Activated effector memory CD4-positive, alpha-beta T cell treated with anti-CD3 and anti-CD28 coated beads, Interleukin-2, amount 50 U/mL, for 16 hours (primary cell): ENCODE data around the gene DNMT1.
"Not testable (repeated sequence)": the region's sequence is repeated elsewhere in the genome, so short reads cannot be mapped to it uniquely, and the experiment has no call there.

ENCODE experiments used
- DNase-seq: peaks from one replicate; pipeline ENCODE4 v3.0.0-alpha.2; 2020

DNMT1 gene

DNA sequence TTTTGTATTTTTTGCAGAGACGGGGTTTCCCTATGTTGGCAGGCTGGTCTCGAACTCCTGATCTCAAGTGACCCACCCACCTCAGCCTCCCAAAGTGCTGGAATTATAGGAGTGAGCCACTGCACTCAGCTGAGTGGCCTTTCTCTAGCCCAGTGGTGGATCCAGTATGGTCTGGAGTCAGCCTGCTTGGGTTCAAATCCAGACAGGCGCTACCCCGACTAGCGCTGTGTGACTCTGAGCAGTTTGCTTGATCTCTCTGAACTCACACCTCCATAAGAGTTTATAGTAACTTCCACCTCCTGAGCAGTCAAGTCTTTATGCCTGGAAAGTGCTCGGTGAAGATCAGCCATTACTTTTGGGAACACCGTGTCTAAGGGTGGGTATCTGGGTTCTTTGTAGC is 25.9 kb upstream of the DNMT1 start:
- no peak for DNase-seq

DNA sequence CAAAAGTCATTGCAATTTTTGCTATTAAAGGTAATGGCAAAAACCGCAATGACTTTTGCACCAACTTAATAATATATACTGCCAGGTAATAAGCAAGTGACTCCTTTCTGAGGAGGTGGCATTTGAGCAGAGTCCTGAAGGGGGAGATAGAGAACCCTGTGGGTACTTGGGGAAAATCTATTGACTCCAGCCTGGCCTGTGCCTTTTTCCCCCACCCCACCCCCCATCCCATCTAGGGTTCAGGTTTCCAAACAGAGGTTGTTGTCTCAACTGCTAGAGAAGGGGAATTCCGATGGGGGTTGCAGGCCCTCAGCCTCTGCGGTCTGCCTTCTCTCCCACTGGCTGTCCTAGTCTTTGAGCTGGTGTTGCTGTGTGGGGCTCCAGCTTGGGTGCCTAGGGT is 24.9 kb upstream of the DNMT1 start:
- DNase-seq: peak; percentile 70

DNA sequence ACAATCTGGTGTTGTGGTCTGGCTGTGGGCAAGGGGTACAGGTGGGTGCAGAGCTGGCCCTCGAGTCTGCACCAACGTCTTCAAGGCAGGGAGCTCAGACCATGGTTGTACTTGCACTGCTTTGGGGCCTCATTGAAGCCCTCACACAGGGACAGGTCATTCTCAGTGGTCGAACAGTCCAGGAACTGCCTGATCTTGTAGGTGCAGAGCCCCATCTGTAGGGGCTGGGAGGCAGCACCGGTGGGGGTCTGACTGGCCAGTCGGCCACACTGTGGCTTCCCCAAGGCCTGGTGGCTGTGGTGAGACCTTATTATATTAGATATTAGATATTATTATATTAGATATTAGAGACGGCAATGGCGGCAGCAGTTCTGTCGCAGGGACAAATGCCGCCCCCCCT is 22.3 kb upstream of the DNMT1 start:
- no peak for DNase-seq

DNA sequence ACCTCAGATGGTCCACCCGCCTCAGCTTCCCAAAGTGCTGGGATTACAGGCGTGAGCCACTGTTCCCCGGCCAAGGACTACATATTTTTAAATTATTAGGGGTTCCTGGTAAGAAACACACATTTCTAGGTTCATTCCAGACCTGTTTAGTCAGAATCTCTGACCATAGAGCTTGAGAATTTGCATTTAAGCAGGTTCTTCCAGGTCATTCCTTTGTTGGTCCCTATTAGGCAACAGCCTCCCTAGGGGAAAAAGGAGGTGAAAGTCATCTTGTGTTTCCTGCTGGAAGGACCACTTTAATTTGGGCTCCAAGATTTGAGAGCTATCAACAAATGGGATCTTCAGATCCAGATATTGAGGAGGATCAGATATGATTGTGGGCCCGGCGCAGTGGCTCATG is 20.0 kb upstream of the DNMT1 start:
- DNase-seq: no peak

DNA sequence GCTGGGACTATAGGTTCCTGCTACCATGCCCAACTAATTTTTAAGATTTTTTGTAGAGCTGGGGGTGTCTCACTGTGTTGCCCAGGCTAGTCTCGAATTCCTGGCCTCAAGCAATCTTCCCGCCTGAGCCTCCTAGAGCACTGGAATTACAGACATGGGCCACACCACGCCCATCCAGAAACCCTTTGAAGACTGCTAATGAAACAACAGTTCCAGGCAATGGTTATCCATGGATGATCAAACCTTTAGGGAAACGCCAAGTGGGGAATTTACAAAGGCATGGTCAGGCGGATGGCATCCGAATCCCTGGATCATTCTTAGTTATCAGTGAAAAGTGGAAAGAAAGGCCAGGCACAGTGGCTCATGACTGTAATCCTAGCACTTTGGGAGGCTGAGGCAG is 16.9 kb upstream of the DNMT1 start:
- DNase-seq: no peak

DNA sequence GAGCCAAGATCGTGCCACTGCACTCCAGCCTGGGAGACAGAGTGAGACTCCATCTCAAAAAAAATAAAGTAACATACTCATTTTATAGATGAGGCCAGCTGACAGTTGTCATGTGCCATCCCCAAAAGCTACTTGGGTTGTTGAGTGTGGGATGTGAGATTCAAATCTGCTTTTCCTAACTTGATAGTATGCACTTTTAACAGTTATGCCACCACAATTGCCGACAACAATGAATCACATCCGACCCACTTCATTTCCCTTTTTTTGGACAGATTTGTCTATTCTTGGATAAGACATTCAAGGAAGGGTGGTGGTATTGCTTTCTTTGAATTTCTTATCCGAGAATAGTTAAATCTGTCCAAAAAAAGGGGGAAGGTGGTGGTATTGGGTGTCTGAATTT is 16.3 kb upstream of the DNMT1 start:
- DNase-seq: no peak

DNA sequence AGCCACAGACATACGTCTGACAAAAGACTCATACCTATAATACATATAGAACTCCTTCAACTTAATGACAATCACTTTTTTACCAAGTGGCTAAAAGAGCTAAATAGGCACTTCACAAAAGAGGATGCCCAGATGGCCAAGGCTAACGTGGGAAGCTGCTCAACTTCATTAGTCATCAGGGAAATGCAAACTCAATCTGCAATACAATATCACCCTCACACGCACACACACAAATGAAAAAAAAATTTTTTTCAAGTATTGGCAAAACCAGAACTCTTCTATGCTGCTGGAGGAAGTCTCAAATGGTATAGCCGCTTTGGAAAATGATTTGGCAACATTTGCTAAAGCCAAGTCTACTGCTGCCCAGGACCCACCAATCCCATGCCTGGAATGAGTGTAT is 14.6 kb upstream of the DNMT1 start:
- DNase-seq: no peak

DNA sequence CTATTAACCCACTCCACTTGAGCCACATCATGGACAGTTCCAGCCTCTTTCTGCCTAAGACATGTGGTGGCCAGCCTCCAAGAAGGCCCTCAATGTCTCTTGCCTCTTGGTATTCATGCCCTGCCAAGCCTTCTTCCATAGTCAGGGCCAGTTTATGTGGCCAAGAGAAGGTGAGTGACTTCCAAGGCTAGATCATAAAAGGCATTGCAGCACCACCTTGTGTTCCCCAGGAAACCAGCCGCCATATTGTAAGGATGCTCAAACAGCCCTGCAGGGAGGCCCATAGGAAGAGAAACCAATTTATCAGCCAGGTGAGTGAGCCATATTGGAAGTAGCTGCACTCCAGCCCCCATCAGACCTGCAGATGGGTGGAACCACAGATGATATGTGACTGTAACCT is 12.3 kb upstream of the DNMT1 start:
- no peak for DNase-seq

DNA sequence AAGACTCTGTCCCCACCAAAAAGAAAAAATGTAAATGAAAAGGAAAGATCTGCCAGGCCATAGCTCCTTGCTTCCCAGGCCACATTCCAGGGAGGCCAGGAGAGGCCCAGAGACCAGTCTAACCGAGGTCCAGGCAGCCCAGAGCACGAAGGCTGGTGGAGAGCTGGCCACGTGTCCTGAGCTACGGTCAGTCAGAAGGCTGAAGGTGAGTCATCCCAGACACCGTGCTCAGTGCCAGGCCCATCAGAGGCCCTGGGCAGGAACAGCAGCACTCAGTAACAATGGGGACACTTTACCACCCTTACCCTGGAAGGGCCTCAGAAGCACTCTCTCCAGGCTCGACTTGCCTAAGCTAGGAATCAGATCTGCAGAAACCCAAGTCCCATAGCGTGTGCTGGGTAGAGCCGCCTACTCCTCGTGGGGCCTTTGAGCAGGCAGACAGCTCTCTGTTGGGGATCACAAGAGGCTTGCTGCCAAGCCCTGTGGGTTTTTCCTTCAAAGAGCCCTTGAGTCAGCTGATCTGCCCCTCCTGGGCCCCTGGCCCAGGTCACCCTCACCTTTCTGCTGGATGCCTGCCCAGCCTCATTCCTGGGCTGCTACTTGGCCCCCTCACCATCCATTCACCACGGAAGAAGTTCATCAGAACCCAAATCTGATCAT is 11.6 kb upstream of the DNMT1 start:
- DNase-seq: no peak

DNA sequence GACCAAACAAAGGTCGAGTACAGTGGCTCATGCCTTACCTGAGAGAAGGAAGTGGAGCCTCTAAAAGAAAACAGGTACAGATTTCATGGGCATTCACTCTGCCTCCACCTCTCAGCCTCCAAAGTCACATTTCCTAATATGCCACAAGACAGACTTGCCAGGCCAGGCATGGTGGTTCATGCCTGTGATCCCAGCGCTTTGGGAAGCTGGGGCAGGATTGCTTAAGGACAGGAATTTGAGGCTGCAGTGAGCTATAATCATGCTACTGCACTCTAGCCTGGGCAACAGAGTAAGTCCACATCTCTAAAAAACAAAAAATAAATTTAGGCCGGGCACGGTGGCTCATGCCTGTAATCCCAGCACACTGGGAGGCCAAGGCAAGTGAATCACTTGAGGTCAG is 10.9 kb upstream of the DNMT1 start:
- DNase-seq: no peak

DNA sequence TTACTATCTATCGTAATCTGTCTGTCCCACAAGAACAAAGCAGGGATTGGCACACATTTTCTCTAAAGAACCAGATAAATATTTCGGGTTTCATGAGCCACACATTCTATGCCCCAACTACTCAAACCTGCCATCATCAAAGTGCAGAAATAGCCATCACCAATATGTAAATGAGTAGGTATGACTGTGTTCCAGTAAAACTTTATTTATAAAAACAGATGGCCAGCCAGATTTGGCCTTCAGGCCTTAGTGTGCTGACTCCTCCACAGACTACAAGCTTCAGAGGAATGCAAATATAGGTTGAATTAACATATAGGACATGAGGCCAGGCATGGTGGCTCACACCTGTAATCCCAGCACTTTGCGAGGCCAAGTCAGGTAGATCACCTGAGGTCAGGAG is 8.9 kb upstream of the DNMT1 start:
- no peak for DNase-seq

DNA sequence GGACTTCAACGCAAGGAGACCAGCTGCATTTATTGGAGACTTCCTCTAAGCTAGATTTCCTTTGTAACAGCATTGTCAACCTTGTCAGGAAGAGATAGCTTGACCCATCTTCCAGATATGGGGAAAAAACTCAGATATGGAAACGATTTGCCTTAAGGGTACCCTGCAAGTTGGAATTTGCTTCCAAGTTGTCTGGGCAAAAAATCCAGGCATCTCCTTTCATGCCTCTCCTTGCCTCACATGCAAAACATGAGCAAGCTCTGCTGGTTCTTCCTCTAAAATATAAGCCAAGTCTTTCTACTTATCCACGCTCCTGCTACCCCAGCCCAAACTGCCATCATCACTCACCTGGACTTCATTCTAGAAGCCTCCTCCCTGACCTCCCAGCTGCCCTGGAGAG is 6.4 kb upstream of the DNMT1 start:
- DNase-seq: no peak

DNA sequence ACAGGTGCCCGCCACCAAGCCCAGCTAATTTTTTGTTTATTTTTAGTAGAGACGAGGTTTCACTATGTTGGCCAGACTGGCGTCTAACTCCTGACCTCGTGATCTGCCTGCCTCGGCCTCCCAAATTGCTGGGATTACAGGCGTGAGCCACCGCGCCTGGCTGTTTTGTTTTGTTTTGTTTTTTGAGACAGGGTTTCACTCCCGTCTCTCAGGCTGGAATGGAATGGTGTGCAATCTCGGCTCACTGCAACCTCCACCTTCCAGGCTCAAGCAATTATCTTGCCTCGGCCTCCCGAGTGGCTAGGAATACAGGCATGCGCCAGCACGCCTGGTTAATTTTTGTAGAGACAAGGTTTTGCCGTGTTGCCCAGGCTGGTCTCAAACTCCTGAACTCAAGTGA is 5.3 kb upstream of the DNMT1 start:
- not testable (repeated sequence) for DNase-seq

DNA sequence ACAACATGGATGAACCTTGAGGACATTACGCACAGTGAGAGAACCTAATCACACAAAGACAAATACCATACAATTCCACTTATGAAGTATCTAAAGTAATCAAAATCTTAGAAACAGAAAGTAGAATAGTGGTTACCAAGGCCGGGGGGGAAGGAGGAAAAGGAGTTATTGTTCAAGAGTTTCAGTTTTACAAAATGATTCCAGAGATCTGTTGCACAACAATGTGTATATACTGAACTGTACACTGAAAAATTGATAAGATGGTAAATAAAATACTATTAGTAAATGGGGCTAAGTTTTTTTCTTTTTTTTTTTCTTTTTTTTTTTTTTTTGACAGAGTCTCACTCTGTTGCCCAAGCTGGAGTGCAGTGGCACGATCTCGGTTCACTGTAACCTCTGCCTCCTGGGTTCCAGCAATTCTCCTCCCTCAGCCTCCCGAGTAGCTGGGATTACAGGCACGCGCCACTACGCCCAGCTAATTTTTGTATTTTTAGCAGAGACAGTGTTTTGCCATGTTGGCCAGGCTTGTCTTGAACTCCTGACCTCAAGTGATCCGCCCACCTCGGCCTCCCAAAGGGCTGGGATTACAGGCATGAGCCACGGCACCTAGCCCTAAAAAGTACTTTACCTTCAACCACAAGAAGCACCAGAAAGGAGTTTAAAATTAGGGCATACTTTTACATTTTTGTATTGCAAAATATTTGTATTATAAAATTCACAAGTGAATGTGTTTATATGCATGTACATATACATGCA is 4.3 kb upstream of the DNMT1 start:
- not testable (repeated sequence) for DNase-seq

DNA sequence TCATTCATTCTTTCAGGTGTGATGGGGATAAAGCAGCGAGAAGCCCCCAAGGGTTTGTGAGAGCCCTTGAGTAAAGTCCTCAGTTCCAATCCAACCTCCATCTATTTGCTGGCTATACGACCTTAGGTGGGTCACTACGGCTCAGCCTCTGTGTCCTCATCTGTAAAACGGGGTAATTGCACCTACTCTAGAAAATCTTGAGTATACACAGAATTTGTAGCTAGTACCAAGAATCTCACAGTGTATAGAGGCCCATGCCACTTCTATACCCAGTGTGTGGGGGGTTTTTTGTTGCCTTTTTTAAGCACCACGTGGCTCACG is 406 bp upstream of the DNMT1 start:
- DNase-seq: no peak

DNA sequence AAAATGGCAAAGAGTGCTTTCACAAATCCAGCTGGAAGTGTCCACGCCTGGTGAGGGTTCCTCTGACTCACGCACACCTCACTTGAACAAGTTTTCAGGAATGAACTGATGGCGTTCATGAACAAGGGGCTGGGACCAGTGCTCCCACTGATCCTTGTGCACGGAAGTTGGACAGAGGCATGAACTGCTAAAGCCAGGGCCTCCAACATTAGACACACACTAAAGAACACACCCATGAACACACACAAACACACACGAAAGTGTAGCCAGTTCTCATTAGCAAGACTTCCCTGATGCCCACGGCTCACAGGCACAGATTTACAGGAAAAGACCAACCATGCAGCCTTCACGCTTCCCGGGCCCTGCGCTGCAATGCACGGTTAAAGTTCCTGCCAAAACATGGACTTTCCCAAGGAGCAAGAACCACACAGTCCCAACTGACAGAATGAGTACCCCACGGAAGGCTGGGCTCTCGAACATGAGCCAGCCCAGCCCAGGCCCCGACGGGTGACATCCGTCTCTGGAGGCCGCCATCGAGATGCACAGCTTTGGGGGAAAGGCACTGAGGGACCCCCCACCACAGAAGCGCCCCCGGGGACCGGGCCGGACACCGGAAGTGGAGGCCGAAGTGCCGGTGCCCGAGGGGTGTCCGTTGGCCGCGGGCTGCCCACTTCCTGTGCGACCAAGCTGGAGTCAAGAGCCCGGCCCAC is 808 bp downstream of the DNMT1 start:
- DNase-seq: no peak

DNA sequence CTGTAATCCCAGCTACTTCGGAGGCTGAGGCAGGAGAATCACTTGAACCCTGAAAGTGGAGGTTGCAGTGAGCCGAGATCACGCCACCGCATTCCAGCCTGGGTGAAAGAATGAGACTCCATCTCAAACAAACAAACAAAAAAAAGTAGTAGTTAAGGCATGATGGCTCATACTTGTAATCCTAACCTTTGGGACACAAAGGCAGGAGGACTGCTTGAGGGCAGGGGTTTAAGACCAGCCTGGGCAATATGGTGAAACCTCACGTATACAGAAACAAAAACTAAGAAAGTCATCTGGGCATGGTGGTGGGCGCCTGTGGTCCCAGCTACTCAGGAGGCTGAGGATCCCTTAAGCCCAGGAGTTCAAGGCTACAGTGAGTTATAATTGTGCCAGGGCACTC is 1.8 kb downstream of the DNMT1 start:
- no peak for DNase-seq

DNA sequence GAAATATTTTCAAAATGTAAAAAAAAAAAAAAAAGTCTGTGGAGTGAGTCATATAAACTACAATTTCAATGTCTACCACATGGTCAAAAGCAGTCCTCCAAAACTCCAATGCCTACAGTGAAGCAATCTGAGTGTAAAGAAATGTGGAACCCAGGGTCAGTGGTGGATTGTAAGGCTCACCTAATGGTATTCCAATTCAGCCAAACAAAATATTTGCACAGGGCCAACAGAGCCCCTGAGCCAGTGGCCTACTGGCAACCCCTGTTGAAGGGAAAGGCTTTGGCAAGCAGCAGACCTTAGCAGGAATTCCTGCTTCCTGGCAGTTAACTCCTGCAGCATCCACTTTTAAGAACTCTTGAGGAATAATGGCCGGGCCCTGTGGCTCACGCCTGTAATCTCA is 3.4 kb downstream of the DNMT1 start:
- no peak for DNase-seq

DNA sequence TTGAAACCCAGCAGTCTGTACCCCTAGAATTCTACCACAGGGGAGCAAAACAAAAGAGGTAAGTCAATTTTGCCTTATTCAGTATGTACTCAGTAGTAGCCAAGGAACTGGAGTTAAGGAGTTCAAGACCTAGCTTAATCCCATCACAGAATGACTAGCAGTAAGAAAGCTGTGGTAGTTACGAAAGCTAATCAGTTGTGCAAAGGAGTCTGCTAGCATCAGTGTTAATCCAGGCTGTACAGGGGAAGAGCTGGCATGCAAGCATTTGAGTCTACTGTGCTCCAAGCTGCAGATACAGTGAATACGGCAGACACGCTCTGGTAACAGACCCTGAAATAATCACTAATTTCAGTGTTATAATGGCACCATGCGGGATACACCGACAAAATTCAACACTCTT is 4.7 kb downstream of the DNMT1 start:
- DNase-seq: no peak

DNA sequence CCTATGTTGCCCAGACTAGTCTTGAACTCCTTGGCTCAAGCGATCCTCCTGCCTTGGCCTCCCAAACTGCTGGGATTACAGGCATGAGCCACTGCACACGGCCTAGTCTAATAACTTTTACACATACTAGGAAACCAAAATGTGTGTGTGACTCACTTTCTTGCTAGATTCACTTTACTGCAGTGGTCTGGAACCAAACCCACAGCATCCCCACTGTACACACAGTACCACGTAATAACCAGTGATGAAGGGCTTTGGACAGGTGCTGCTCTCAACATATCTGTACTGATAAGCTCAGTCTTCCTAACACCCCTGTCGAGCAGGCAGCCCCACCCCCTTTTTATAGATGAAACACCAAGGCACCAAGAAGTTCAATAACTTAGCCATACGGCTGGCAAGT is 5.1 kb downstream of the DNMT1 start:
- no peak for DNase-seq

DNA sequence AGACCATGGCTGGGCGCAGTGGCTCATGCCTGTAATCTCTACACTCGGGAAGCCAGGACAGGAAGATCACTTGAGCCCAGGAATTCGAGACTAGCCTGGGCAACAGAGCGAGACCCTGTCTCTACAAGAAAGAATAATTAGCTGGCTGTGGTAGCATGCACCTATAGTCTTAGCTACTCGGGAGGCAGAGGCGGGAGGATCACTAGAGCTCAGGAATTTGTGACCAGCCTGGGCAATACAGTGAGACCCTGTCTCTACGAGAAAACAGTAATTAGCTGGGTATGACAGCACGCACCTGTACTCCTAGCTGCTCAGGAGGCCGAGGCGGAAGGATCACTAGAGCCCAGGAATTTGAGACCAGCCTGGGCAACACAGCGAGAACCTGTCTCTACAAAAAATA is 7.4 kb downstream of the DNMT1 start:
- DNase-seq: no peak

DNA sequence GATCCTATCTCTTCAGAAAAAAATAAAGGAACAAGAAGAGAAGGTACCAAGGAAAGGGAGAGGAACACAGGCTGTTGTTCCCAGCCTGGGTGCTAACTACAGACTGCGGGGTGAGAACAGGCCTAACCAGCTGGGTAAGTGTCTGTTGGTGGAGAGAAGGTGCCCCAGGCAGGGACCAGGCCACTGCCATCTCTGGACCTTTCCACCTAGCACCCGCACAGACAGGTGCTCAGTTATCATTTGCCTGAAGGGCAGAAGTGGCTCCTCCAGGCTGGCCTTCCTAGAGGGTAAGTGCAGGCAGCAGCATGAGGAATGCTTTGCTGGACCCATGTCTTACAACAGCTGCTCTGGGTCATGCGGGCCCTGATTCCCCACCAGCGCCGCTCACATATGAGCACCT is 10.1 kb downstream of the DNMT1 start:
- DNase-seq: no peak

DNA sequence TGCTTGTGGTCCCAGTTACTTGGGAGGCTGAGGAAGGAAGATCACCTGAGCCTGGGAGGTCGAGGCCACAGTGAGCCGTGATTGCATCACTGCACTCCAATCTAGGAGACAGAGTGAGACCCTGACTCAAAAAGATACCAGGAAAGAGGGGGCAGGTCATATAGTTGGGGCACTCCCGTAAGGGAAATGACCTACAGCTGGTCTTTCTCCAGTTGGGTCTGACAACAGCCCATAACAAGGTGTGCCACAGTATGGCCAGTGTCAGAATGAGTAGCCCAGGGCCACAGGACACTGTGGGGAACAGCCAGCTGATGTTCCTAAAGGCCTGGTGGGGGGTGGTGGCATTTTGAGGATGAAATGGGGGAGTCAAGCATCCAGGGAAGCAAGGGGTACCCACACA is 10.8 kb downstream of the DNMT1 start:
- DNase-seq: no peak

DNA sequence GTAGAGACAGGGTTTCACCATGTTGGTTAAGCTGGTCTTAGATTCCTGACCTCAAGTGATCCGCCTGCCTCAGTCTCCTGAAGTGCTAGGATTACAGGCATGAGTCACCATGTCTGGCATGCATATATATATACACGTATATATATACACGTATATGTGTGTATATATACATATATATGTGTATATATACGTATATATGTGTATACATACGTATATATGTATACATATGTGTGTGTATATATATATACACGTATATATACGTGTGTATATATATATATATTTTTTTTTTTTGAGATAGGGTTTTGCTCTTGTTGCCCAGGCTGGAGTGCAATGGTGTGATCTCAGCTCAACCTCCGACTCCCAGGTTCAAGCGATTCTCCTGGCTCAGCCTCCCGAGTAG is 11.9 kb downstream of the DNMT1 start:
- no peak for DNase-seq

DNA sequence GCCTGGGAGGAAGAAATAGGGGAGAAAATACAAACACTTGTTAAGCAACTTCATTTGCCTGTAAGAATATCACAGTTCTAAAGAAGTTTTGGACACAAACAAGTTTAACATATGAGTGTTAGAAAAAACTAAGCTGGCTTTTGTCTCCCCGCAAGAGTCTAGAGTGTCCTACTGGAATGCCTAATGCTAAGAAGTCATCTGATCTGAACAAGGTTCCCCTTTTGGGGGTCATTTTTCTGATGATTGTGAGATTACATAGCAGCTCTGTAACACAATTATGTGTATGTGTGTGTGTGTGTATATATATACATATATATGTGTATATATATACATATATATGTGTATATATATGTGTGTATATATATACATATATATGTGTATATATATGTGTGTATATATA is 12.7 kb downstream of the DNMT1 start:
- no peak for DNase-seq
